ENCODE measurements around the gene MRPS9. TPM values are rescaled to one million over a fixed set of nuclear protein-coding genes. Genes with fewer than 3 reads are reported as not detected.

Gene MRPS9
- total RNA-seq, 4 donors from 2014 or later: 34.9 to 79.5 (median 38.6) TPM

GRCh38 chr2:105034170-105034569 lies 3.7 kb upstream of the MRPS9 start:
- DNase-seq: no peak
- intact Hi-C loops (cut with DNase I; ENCODE audit: low total_unique reads): no loop called here
- Histone ChIP-seq H3K27me3 (no peaks in the 10 kb centered on the region), H3K27ac (no peak overlapping the region), H3K4me3 (no peak overlapping the region), H3K9me3 (no peaks in the 10 kb centered on the region), H3K4me1 (peaks cover 12 to 17% of the 10 kb centered on the region in 2 donors), H3K36me3 (no peaks in the 10 kb centered on the region)
- no peak for ATAC-seq
- in situ Hi-C loops (cut with MboI; ENCODE audit: low sequenced_read_pairs in 4 of 4): no loop called here
- no peak for TF ChIP-seq POLR2A (IDR thresholded peaks at IDR 0.05)
- TF ChIP-seq, protein P1, sequence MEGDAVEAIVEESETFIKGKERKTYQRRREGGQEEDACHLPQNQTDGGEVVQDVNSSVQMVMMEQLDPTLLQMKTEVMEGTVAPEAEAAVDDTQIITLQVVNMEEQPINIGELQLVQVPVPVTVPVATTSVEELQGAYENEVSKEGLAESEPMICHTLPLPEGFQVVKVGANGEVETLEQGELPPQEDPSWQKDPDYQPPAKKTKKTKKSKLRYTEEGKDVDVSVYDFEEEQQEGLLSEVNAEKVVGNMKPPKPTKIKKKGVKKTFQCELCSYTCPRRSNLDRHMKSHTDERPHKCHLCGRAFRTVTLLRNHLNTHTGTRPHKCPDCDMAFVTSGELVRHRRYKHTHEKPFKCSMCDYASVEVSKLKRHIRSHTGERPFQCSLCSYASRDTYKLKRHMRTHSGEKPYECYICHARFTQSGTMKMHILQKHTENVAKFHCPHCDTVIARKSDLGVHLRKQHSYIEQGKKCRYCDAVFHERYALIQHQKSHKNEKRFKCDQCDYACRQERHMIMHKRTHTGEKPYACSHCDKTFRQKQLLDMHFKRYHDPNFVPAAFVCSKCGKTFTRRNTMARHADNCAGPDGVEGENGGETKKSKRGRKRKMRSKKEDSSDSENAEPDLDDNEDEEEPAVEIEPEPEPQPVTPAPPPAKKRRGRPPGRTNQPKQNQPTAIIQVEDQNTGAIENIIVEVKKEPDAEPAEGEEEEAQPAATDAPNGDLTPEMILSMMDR (IDR thresholded peaks at IDR 0.05 in 4 of 5, conservative IDR thresholded peaks at IDR 0.05 in 1 of 5): no peak

DNA sequence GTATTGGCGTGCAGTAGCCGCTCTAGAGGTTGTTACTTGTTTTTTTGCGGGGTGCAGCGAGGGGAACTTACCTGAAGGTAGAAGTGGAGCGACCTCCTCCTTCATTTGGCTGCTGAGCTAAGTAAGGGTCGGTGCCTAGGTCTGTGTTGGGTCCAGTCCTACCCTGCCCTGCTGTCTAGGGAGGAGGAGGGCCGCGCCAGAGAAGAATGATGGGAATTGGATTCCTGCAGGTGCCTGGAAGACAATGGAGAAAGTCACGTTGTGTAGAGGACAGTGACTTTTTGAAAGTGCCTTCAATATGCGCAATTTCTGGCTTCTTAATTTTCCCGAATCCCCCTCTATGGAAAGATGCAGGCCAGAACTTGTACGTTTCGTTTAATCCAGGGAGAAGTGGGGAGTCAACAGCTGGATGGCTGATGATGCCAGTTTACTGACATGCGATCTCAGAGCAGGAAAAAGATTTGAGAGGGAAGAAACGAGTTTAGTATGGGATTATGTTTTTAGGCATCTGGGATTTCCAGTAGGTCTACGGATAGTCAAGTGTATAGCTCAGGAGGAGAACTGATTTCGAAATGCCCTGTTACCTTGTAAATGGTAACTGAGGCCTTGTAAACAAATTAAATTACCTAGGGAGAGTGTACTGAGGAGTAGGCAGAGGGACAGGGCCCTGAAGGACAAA lies 653 bp downstream of the MRPS9 start:
- intact Hi-C loops (cut with DNase I; ENCODE audit: low total_unique reads): no loop called here
- Histone ChIP-seq H3K4me1 (peaks cover 14 to 22% of the 10 kb centered on the region in 2 donors), H3K36me3 (no peaks in the 10 kb centered on the region), H3K27ac (peak overlapping the region; percentile 86 to 89 (median 86)), H3K9me3 (no peaks in the 10 kb centered on the region), H3K4me3 (peak overlapping the region; percentile 68 to 96 (median 86)), H3K27me3 (no peaks in the 10 kb centered on the region)
- ATAC-seq (peak; percentile 3 to 12), DNase-seq (no peak)
- TF ChIP-seq POLR2A (IDR thresholded peaks at IDR 0.05): no peak
- TF ChIP-seq, protein P1 (IDR thresholded peaks at IDR 0.05 in 4 of 5, conservative IDR thresholded peaks at IDR 0.05 in 1 of 5): no peak
- in situ Hi-C loops (cut with MboI; ENCODE audit: low sequenced_read_pairs in 4 of 4): no loop called here

- no peaks in the 10 kb centered on the region for H3K27me3 ChIP-seq
- no peak overlapping the region for H3K27ac ChIP-seq
- TF ChIP-seq, protein P1 (IDR thresholded peaks at IDR 0.05 in 4 of 5, conservative IDR thresholded peaks at IDR 0.05 in 1 of 5): no peak
- no peak for TF ChIP-seq POLR2A (IDR thresholded peaks at IDR 0.05)
- H3K36me3 ChIP-seq: no peaks in the 10 kb centered on the region
- no peaks in the 10 kb centered on the region for H3K9me3 ChIP-seq
- peaks cover 14 to 22% of the 10 kb centered on the region in 2 donors for H3K4me1 ChIP-seq
- ATAC-seq (no peak), DNase-seq (no peak)
- intact Hi-C loops (cut with DNase I; ENCODE audit: low total_unique reads) (no loop called here), in situ Hi-C loops (cut with MboI; ENCODE audit: low sequenced_read_pairs in 4 of 4) (no loop called here)
- H3K4me3 ChIP-seq: no peak overlapping the region
Measured at GRCh38 chr2:105039559-105039958, 1.7 kb downstream of the MRPS9 start.

- in situ Hi-C loops (cut with MboI; ENCODE audit: low sequenced_read_pairs in 4 of 4): no loop called here
- ATAC-seq (no peak), DNase-seq (no peak)
- Histone ChIP-seq H3K4me1 (peaks cover 10 to 16% of the 10 kb centered on the region in 2 donors), H3K27me3 (no peaks in the 10 kb centered on the region), H3K36me3 (no peaks in the 10 kb centered on the region), H3K9me3 (no peaks in the 10 kb centered on the region), H3K27ac (no peak overlapping the region), H3K4me3 (no peak overlapping the region)
- intact Hi-C loops (cut with DNase I; ENCODE audit: low total_unique reads): no loop called here
- TF ChIP-seq, protein P1 (IDR thresholded peaks at IDR 0.05 in 4 of 5, conservative IDR thresholded peaks at IDR 0.05 in 1 of 5): no peak
- TF ChIP-seq POLR2A (IDR thresholded peaks at IDR 0.05): no peak
Measured at GRCh38 chr2:105042189-105042588, 4.3 kb downstream of the MRPS9 start.

Measured in gastrocnemius medialis (tissue), 4 donors.